SK-MEL-5 (cell line): ENCODE measurements around the gene DHX36. TPM values are rescaled to one million over a fixed set of nuclear protein-coding genes. Genes with fewer than 3 reads are reported as not detected.

Source experiments
- DNase-seq: peaks from one replicate; pipeline ENCODE4 v3.0.0-alpha.2; 2016; ENCODE audit warnings: low read depth, low spot score
- in situ Hi-C: cut with HindIII; loops from 2 replicates; pipeline ENCODE4 v1.10.0; 2016; ENCODE audit warnings: low sequenced_read_pairs, high pct_unique_total_duplicates, low pct_unique_long_range_greater_than_20kb
- total RNA-seq: library from RNA; depleted of rRNA; stranded (reverse); fragments of >200 nt; shearing (Covaris generic); gene quantifications from 2 replicates; pipeline ENCODE4 v1.2.3, GENCODE V29; 2014

Gene DHX36
- total RNA-seq, 1 experiment from 2014 or later, result 51.6 TPM

GRCh38 chr3:154304936-154305335, 19.4 kb downstream of the DHX36 start:
- no peak for DNase-seq
- in situ Hi-C loops, result no loop called here

- in situ Hi-C loops, result no loop called here
- no peak for DNase-seq
These were observed 20.0 kb downstream of the DHX36 start for GRCh38 chr3:154304116-154304786.

GRCh38 chr3:154301561-154301960, 22.7 kb downstream of the DHX36 start:
- peak; percentile 38 for DNase-seq
- in situ Hi-C loops, result no loop called here

GRCh38 chr3:154294016-154294415, 30.3 kb downstream of the DHX36 start:
- no peak for DNase-seq
- in situ Hi-C loops, result no loop called here

- DNase-seq, result no peak
- in situ Hi-C loops, result no loop called here
These were observed 34.1 kb downstream of the DHX36 start for GRCh38 chr3:154290187-154290586.

- DNase-seq, result no peak
- in situ Hi-C loops, result no loop called here
These were observed 39.1 kb downstream of the DHX36 start for GRCh38 chr3:154285221-154285620.

- DNase-seq, result no peak
- in situ Hi-C loops, result no loop called here
These were observed 44.1 kb downstream of the DHX36 start for GRCh38 chr3:154280161-154280560.

- in situ Hi-C loops, result no loop called here
- DNase-seq, result no peak
These were observed 48.3 kb downstream of the DHX36 start for GRCh38 chr3:154275965-154276364.

GRCh38 chr3:154275292-154275691, 49.0 kb downstream of the DHX36 start:
- no peak for DNase-seq
- in situ Hi-C loops, result no loop called here

GRCh38 chr3:154274348-154274747, 49.9 kb downstream of the DHX36 start:
- no peak for DNase-seq
- in situ Hi-C loops, result no loop called here

- in situ Hi-C loops, result no loop called here
- DNase-seq, result no peak
These were observed 50.9 kb downstream of the DHX36 start for GRCh38 chr3:154273381-154273780.

GRCh38 chr3:154254527-154254926, 69.8 kb downstream of the DHX36 start:
- no peak for DNase-seq
- in situ Hi-C loops, result no loop called here

GRCh38 chr3:154252759-154253638, 71.3 kb downstream of the DHX36 start:
- peak; percentile 93 for DNase-seq
- in situ Hi-C loops, result no loop called here

- DNase-seq, result no peak
- in situ Hi-C loops, result no loop called here
These were observed 72.7 kb downstream of the DHX36 start for GRCh38 chr3:154251610-154252009.

GRCh38 chr3:154250291-154250690, 74.0 kb downstream of the DHX36 start:
- no peak for DNase-seq
- in situ Hi-C loops, result no loop called here

GRCh38 chr3:154247806-154248415, 76.4 kb downstream of the DHX36 start:
- in situ Hi-C loops, result no loop called here
- peak; percentile 16 for DNase-seq

GRCh38 chr3:154244644-154245043, 79.6 kb downstream of the DHX36 start:
- in situ Hi-C loops, result no loop called here
- DNase-seq, result no peak

GRCh38 chr3:154243353-154243752, 80.9 kb downstream of the DHX36 start:
- in situ Hi-C loops, result no loop called here
- DNase-seq, result no peak

GRCh38 chr3:154242766-154243165, 81.5 kb downstream of the DHX36 start:
- in situ Hi-C loops, result no loop called here
- DNase-seq, result no peak
